ENCODE measurements around the gene KMT2C.
"Not testable (repeated sequence)": the region's sequence is repeated elsewhere in the genome, so short reads cannot be mapped to it uniquely, and the experiment has no call there.

Gene KMT2C

DNA sequence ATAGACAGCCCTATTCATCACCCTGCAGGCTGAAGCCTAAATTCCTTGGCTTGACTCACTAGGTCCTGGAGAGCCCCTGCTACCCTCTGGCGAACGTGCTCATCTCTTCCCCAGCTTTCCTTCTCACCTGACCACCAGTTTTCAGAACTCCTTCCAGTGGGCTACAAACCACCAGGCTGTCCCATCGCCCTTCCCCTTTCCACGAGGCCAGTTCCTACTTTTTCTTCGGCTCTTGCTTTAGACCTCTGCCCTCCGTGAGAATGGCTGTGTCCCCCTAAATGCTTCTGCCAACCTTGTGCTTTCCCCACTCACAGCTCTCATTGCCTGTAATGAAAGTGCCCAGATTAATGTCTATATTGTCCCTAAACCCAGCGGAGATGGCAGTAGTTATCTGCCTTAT is 5.4 kb upstream of the KMT2C start:
- not testable (repeated sequence) for DNase-seq

DNA sequence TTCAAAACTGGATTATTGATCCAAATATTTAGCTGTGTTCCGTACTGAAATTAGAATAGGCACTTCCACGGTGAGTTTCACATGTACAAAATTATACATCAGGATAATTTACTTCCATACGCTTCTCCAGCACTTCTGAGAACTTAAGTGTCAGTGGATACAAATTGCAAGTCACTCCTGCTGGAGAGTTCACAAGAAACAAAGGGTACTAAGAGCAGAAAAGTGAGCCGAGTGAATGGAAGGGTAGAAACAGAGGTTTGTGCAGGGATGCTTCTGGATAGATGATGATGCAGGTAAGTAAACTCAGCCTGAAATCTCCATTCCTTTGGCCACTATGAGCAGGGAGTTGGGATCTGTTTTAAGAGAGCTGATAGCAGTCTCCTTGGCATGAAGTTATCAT is 2.2 kb upstream of the KMT2C start:
- DNase-seq = not testable (repeated sequence)

DNA sequence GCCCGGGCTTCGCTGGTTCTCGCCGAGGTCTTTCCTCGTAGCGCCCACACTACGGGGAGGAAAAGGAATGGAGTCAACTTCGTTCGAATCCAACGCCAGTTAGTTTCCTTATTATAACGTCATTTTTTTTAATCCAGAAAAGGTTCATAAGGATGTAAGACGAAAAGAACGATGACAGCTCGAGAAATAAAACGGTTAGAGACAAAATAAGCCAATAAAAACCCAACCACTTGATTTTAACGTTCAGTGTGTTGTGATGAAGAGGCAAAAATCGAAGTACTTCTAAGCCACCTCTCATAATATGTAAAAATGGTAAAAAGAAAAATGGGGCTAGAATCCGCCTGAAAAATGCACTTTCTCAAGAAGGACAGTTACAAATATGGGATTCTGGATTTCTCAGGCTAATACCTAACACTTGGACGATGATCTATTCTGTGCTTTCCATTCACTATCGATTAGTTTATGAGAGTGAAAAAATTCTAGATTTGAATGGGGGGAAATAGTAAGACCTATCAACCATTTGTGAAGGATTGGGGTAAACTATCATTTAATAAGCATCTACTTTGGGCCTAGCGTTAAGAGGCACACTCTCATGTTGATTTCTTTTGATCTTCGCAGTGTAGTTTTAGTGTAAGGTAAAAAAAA is 1.2 kb upstream of the KMT2C start:
- not testable (repeated sequence) for DNase-seq

DNA sequence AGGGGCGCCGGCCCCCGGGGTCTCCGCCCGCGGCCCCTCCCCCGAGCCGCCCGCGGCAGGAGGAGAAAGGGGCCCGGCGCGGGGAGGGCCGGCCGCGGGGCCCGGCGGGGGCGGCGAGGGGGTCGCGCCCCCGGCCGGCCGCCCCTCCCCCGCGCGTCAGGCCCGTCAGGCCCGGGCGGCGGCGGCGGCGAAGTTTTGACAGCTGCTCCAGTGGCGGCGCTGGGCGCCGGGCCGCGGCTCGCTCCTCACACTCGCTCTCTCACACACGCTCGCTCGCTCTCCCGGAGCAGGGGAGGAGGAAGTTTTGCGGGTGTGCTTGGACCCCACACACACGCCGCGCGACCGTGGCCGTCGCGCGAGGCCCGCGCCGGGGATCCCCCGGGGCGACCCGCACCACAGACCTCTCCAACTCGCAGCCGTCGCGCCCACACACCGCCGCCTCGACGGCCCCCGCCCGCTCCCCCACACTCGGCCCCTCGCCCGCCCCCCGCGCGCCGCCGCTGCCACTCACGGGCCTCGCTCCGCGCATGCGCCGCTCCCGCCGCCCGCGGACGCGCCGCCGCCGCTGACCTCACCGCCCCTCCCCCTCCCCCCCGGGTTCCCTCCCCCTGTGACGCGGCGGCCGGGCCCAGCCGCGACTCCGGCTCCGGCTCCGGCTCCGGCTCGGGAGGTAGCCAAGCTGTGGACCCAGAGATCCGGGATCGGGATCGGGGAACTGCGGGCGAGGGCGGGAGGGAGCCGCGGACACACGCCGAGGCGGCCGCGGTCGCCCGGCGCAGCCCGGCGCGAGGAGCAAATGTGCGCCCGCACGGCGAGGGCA is 518 bp upstream of the KMT2C start:
- DNase-seq = peak; percentile 85 to 87

DNA sequence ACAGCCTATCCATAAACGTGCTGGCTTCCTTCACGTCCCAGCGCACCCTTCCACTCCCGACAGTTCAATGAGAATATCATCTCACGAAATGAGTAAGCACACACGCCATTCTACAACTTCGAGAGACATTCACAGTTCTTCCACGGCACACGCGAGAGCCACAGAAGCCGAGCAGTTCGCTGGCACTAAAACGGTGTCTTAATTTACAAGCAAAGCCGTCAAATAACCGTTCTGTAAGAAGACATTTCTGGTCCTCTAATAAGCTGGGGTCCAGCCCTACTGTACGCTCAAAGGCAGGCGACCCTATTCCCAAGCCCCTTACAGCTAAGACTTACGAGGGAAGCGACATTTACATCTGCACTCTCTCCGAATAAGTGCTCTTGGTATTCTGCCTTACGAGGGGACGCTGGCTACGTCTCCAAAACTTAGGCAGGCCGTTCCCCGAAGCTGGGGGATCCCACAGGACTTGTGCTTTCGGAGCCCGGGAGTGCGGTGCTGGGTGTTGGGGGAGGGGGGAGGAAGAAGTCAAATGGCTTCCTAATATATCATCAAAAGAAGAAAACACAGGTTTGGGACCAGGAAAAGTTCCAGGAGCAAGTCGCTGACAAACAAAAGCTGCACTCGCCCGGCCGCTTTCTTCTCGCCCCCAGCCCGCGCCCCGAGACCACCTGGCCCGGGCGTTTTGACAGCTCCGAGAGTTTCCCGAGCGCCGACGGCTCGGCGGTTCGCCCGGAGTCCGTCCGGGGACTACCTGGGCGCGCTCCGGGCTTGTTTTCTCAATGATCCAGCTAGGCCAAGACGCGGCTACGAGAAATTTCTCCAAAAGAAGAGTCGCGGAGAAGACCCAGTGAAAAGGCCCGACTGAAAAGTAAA is 1.1 kb downstream of the KMT2C start:
- DNase-seq = peak in 1 of 2 experiments; percentile 20

DNA sequence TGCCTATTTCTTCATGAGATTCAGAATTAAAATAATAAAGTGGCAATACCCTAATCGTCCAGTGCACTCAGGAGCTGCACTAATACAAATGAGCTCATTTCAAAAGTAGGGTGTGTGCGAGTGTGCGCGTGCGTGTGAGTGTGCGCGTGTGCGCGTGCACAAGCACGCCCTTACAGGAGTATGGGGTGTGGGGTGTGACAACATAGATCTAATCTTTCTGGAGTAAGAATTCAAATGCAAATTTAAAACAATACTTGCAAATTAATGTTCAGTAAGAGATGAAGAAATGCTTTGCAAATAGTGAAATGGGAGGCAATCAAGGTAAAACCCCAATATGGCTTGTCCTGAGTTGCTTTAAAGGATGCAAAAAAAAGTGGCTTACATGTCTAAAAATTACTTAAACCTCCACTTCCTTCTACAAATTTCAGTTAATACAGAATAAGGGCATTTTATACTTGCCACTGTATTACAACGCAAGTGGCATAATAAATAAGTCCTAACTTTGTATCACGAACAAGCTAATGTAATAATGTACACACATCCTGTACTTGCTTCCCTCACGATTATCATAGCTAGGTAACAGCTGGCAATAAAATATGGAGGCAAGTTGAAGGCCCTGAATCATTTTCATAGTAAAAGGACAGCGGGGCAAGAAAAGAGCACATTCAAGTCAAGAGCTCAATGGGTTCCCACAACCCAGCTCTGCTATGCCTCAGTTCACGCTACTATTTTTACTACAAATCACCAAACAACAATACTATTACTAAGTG is 1.9 kb downstream of the KMT2C start:
- DNase-seq = peak; percentile 58 to 61

DNA sequence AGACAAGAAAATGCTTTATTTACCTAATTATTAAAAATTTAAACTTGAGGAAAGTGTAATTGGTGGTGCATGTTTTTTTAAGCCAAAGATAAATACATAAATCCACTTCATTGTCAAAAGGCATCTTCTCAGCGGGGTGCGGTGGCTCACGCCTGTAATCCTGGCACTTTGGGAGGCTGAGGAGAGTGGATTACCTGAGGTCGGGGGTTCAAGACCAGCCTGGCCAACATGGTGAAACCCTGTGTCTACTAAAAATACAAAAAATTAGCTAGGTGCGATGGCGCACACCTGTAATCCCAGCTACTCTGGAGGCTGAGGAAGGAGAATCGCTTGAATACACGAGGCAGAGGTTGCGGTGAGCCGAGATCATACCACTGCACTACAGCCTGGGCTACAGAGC is 3.1 kb downstream of the KMT2C start:
- DNase-seq = not testable (repeated sequence)

DNA sequence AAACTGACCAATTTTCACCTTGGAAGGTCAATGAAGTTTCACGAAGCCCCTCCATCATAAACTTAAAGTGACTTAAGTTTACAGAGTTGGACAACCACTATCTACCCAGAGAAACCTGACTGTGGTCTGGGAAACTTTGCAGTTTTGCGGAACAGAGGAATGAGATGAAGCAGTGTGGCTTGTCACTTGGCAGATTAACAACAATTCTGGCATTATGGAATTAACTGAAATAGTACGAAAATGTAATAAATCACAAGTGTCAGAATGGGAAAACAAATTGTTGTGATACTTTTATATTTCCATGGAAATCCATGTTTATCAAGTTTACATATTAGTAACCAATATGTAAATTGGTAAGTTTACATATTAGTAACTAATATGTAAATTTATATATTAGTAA is 4.9 kb downstream of the KMT2C start:
- DNase-seq = no peak

DNA sequence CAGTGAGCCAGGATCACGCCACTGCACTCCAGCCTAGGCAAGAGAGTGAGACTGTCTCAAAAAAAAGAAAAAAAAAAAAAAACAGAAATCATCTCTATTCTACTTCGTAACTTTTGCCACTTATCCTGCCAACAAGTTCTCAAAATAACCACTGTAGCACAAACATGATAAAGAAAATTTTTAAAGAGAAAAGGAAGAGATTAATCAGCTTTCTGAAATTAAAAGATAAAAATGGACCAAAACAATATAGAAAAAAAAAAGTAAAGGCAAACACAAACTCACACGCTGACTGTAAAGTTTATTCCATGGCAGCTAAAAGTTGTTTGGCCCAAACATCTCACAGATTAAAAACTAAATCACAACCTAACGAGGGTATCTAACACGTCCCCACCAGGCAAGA is 5.7 kb downstream of the KMT2C start:
- not testable (repeated sequence) for DNase-seq

DNA sequence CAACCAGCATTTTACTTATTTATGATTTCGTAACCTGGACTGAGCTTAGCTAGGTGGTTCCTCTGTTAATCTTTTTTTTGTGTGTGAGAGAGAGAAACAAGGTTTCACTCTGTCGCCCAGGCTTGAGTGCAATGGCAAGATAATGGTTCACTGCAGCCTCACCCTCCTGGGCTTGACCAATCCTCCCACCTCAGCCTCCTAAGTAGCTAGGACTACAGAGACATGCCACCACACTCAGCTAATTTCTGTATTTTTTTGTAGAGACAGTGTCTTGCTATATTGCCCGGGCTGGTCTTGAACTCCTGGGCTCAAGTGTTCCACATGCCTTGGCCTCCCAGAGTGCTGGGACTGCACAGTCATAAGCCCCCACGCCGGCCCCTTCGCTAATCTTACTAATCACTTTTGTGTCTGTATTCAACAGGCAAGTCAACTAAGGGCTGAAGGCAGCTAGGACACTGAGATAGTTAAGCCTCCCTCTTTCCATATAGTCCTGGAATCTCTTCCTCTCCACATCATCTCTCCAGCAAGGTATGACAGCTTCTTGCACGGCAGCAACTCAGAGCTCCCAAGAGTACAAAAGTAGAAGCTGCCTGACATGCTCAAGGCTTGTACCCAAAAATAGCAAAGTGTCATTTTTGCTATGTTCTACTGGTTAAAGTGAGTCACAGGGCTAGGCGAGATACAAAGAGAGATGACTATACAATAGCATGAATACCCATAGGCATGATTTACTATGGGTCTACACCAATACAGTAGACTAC is 11.3 kb downstream of the KMT2C start:
- DNase-seq = no peak

DNA sequence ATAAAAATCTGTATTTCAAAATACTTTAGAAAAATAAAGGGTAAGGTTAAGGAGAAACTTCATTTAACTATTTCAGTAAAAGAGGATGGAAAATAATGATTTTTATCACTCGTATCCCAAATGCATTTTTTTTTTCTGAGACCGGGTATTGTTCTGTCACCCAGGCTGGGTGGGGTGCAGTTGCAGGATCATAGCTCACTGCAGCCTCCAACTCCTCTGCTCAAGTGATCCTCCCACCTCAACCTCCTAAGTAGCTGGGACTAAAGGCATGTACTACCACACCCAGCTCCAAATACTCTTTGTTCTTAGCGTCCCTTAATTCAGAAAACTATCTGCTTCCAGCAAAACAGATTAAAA is 11.8 kb downstream of the KMT2C start:
- no peak for DNase-seq

DNA sequence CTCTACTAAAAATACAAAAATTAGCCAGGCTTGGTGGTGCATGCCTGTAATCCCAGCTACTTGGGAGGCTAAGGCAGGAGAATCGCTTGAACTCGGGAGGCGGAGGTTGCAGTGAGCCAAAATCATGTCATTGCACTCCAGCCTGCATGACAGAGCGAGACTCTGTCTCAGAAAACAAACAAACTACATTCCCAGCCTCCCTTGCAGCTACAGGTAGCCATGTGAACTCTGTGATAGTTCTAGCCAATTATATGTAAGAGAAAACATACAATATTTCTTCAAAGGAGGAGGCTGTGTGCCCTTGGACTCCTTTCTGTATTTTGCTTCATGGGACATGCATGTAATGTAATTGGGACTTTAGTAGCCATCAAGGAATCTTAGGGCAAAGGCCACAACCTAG is 12.6 kb downstream of the KMT2C start:
- DNase-seq = not testable (repeated sequence)

DNA sequence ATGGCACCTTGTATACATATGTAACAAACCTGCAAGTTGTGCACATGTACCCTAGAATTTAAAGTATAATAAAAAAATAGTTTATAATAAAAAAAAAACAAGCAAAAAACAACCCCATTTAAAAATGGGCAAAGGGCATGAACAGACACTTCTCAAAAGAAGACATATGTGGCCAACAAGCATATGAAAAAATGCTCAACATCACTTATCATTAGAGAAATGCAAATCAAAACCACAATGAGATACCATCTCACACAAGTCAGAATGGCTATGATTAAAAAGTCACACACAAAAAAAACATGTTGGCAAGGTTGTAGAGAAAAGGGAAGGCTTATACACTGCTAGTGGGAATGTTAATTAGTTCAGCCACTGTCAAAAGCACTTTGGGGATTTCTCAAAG is 14.9 kb downstream of the KMT2C start:
- not testable (repeated sequence) for DNase-seq

DNA sequence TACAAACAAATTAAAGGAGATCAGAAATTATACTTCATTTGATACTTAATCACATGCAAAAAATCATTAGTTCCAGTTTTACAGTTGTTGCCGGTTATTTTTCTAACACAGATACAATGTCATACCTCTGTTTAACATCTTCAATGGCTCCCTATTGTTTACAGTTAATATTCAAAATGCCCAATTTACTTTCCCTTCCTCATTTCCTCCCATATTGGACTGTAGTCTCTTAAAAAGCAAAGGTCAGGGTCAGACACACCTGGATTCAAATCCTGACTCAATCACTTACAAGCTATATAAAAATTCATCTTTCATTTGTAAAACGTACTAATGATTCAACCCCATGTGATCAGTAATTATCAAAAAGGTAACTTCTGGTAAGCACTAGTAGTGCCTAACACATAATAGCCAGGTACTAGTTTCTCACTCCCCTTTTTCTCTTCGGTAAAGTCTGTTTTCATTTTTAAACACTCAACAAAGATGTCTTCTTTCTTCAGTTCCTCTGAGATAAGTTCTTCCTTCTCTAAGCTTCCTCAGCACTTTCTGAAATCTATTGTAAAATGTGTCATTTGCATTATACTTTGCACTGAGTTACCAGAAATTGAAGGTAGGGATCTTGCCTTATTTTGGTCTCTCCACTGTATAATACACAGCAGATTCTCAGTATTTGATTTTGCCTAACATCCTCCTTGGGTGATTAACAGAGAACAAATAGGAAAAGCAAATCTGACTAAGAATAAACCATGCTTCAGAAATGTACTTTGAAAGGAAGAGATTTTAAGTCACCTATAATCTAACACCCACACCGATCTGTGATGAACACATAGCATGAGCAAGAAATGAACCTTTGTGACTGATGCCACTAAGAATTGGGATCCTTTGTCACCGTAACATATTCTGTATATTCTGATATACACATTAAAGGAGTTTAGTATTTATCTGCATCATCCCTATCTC is 16.1 kb downstream of the KMT2C start:
- DNase-seq = no peak

DNA sequence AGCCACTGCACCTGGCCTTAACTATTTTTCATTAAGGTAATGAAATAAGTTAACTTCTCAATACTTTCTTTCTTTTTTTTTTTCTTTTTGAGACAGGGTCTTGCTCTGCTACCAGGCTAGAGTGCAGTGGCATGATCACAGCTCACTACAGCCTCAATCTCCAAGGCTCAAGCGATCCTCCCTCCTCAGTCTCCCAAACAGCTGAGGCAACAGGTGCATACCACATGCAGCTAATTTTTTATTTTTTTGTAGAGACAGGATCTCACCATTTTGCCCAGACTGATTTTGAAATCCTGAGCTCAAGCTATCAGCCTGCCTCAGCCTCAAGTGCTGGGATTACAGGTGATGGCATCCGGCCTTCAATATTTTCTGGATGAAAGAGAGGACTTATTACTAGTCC is 21.0 kb downstream of the KMT2C start:
- no peak for DNase-seq

DNA sequence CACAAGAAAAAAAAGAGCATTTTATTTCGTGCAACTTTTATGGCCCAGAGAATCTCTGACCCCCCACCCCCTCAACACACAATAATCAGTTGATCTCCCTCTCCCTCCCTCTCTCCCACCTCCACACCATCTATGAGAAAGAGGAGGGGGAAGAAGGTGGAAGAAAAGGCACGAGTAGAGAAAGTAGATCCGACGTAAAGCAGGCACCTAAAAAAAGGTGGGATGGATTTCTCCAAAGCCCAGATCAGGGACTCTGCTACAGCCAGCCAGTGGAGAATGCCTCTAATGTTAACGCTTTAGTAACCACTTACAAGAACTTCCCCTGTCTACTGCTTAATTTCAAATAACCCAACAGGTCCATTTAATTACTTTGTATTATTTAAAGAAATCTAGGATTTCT is 24.4 kb downstream of the KMT2C start:
- no peak for DNase-seq

DNA sequence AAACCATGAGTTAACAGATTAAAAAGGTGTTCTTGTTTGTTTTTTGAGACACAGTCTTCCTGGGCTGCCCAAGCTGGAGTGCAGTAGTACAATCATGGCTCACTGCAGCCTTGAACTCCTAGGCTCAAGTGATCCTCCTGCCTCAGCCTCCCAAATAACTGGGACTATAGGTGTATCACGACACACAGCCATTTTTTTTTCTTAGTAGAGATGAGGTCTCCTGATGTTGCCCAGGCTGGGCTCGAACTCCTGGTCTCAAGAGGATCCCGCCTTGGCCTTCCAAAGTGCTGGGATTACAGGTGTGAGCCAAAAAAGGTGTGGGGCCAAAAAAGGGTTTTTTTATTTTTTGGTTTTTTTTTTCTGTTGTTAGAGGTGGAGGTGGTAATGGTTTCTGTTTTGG is 29.3 kb downstream of the KMT2C start:
- no peak for DNase-seq

DNA sequence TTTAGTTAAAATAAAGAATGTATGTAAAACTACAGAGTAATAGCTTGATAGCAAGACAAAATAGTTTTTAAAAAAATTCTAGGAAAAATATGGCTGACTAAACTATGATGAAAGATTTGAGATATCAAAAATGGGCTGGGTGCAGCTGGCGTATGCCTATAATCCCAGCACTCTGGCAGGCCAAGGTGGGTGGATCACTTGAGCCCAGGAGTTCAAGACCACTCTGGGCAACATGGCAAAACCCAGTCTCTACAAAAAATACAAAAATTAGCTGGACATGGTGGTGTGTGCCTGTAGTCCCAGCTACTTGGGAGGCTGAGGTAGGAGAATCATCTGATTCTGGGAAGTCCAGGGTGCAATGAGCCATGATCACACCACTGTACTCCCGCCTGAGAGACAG is 29.8 kb downstream of the KMT2C start:
- DNase-seq = not testable (repeated sequence)

DNA sequence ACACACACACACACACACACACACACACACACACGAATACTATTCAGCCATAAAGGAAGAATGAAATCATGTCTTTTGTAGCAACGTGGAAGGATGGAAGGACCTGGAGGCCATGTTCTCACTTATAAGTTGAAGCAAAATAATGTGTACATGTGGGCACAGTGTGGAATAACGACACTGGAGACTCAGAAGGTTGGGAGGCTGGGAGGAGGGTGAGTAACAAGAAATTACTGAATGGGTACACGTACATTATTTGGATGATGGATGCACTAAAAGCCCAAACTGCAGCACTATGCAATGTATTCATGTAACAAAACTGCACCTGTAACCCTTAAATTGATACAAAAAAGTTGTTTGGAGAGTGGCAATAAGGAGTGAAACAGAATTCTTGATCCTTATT is 32.1 kb downstream of the KMT2C start:
- DNase-seq = no peak

DNA sequence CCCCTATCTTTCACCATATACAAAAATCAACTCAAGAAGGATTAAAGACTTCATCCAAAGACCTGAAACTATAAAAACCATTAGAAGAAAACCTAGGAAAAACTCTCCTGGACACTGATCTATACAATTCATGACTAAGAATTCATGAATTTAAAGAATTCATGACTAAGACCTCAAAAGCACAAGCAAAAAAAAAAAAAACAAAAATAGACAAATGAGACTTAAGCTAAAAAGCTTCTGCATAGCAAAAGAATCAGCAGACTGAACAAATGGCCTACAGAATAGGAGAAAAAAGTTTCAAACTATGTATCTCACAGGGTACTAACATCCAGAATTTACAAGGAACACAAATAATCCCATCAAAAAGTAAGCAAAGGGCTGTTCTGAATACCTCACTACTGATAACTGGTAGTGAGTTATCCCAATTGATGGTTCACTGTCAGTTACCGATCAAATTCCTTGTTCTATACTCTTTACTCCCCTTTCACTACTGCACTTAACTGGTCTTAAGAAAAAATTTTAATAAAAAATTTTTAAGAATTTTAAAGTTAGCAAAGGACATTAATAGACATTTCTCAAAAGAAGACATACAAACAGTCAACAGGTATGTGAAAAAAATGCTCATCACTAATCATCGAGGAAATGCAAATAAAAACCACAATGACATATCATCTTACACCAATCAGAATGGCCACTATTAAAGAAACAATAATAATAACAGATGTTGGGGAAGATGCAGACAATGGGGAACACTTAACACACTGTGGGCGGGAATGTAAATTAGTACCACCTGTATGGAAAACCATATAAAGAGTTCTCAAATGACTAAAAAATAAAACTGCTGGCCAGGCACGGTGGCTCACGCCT is 33.2 kb downstream of the KMT2C start:
- no peak for DNase-seq

Data from activated CD4-positive, alpha-beta T cell treated with anti-CD3 and anti-CD28 coated beads, Interleukin-2, amount 50 U/mL, for 4 hours (primary cell).